MM.1S (cell line): ENCODE measurements around the gene BANF1.

Experiments used
- DNase-seq: peaks from one replicate; pipeline ENCODE4 v3.0.0-alpha.2; 2015
- H2AFZ ChIP-seq: fragments of 300-600 bp; sonication (generic); 2 replicates; pipeline ENCODE4 v1.6.0; 2016; ENCODE audit warnings: antibody characterized with exemption, low read length
- H3F3A ChIP-seq: fragments of 300-600 bp; sonication (generic); 2 replicates; pipeline ENCODE4 v1.6.1; 2016; ENCODE audit warnings: mild to moderate bottlenecking, antibody characterized with exemption, low read length, moderate library complexity, mixed read lengths; ENCODE audit not compliant: insufficient read depth
- H3K27ac ChIP-seq: fragments of 300-600 bp; sonication (generic); 2 replicates; pipeline ENCODE4 v1.5.1; 2016; ENCODE audit warnings: mild to moderate bottlenecking, low read length
- H3K27me3 ChIP-seq: fragments of 300-600 bp; sonication (generic); replicated peaks from 2 replicates; pipeline ENCODE4 v1.6.0; 2016; ENCODE audit warnings: low read length; ENCODE audit not compliant: insufficient read depth
- H3K36me3 ChIP-seq: fragments of 300-600 bp; sonication (generic); replicated peaks from 2 replicates; pipeline ENCODE4 v1.6.1; 2016; ENCODE audit warnings: mild to moderate bottlenecking, low read length, mixed read lengths; ENCODE audit not compliant: insufficient read depth
- H3K4me1 ChIP-seq: fragments of 300-600 bp; sonication (generic); 2 replicates; pipeline ENCODE4 v1.6.1; 2016; ENCODE audit warnings: low read length, mixed read lengths
- H3K4me2 ChIP-seq: fragments of 300-600 bp; sonication (generic); 2 replicates; pipeline ENCODE4 v1.6.0; 2016; ENCODE audit warnings: low read depth, low read length
- H3K4me3 ChIP-seq: fragments of 300-600 bp; sonication (generic); 2 replicates; pipeline ENCODE4 v1.5.1; 2016; ENCODE audit warnings: low read length, mixed read lengths
- H3K79me2 ChIP-seq: fragments of 300-600 bp; sonication (generic); 2 replicates; pipeline ENCODE4 v1.6.1; 2016; ENCODE audit warnings: mixed run types, low read length, mixed read lengths
- H3K9ac ChIP-seq: fragments of 300-600 bp; sonication (generic); 2 replicates; pipeline ENCODE4 v1.6.1; 2016; ENCODE audit warnings: low read length, mixed read lengths
- H3K9me2 ChIP-seq: fragments of 300-600 bp; sonication (generic); replicated peaks from 2 replicates; pipeline ENCODE4 v1.6.1; 2016; ENCODE audit warnings: mild to moderate bottlenecking, low read length, mixed read lengths; ENCODE audit not compliant: insufficient read depth
- H3K9me3 ChIP-seq: fragments of 300-600 bp; sonication (generic); replicated peaks from 2 replicates; pipeline ENCODE4 v1.6.1; 2016; ENCODE audit warnings: mild to moderate bottlenecking, low read length, mixed read lengths; ENCODE audit not compliant: insufficient read depth
- H4K20me1 ChIP-seq: fragments of 300-600 bp; sonication (generic); 2 replicates; pipeline ENCODE4 v1.6.1; 2016; ENCODE audit warnings: mild to moderate bottlenecking, low read length, moderate library complexity, mixed read lengths; ENCODE audit not compliant: insufficient read depth
- CTCF ChIP-seq: fragments of 300-600 bp; sonication (generic); IDR thresholded peaks from 2 replicates; pipeline ENCODE4 v1.5.1; 2016; ENCODE audit warnings: antibody characterized with exemption, low read length, mixed read lengths
- EZH2 ChIP-seq: fragments of 300-600 bp; sonication (generic); optimal IDR thresholded peaks from 2 replicates; pipeline ENCODE3; 2017; ENCODE audit warnings: low read depth, mild to moderate bottlenecking, antibody characterized with exemption, low read length, mixed read lengths
- EZH2phosphoT487 ChIP-seq: fragments of 300-600 bp; sonication (generic); IDR thresholded peaks from 2 replicates; pipeline ENCODE4 v1.6.1; 2018; ENCODE audit warnings: antibody characterized with exemption, low read length

BANF1 gene

GRCh38 chr11:65965986-65966762 is 36.1 kb upstream of the BANF1 start:
- no peaks in the 10 kb centered on the region for H3K27me3 ChIP-seq
- H3K36me3 ChIP-seq: no peaks in the 10 kb centered on the region; the same call in none of the 2 replicates
- H3K4me2 ChIP-seq: no peak overlapping the region
- no peak overlapping the region for H2AFZ ChIP-seq
- no peaks in the 10 kb centered on the region for H3F3A ChIP-seq
- H3K79me2 ChIP-seq: peaks cover 50% of the 10 kb centered on the region
- no peaks in the 10 kb centered on the region for H3K9me2 ChIP-seq
- no peak overlapping the region for H3K4me3 ChIP-seq
- peaks cover 10% of the 10 kb centered on the region for H3K4me1 ChIP-seq
- no peak for DNase-seq
- H3K9me3 ChIP-seq: no peaks in the 10 kb centered on the region
- TF ChIP-seq EZH2: no peak
- no peak for TF ChIP-seq EZH2phosphoT487
- TF ChIP-seq CTCF: no peak
- no peak overlapping the region for H3K9ac ChIP-seq
- no peaks in the 10 kb centered on the region for H4K20me1 ChIP-seq
- no peak overlapping the region for H3K27ac ChIP-seq

GRCh38 chr11:65967329-65967934 is 34.9 kb upstream of the BANF1 start:
- H3K9ac ChIP-seq: no peak overlapping the region
- H3K27me3 ChIP-seq: no peaks in the 10 kb centered on the region
- H3K36me3 ChIP-seq: no peaks in the 10 kb centered on the region; the same call in none of the 2 replicates
- H2AFZ ChIP-seq: no peak overlapping the region
- peaks cover 40% of the 10 kb centered on the region for H3K79me2 ChIP-seq
- H3F3A ChIP-seq: no peaks in the 10 kb centered on the region
- H3K4me3 ChIP-seq: no peak overlapping the region
- no peak overlapping the region for H3K27ac ChIP-seq
- no peaks in the 10 kb centered on the region for H3K9me2 ChIP-seq
- no peak overlapping the region for H3K4me2 ChIP-seq
- no peaks in the 10 kb centered on the region for H4K20me1 ChIP-seq
- no peak for TF ChIP-seq CTCF
- TF ChIP-seq EZH2: no peak
- no peak for TF ChIP-seq EZH2phosphoT487
- no peaks in the 10 kb centered on the region for H3K9me3 ChIP-seq
- peaks cover 8% of the 10 kb centered on the region for H3K4me1 ChIP-seq
- no peak for DNase-seq

- DNase-seq: no peak
- Histone ChIP-seq H3K36me3 (no peaks in the 10 kb centered on the region; the same call in none of the 2 replicates), H3K4me2 (no peak overlapping the region), H4K20me1 (no peaks in the 10 kb centered on the region), H3K27ac (no peak overlapping the region), H3K79me2 (peaks cover 26% of the 10 kb centered on the region), H3F3A (no peaks in the 10 kb centered on the region), H3K9me2 (no peaks in the 10 kb centered on the region), H2AFZ (no peak overlapping the region), H3K27me3 (no peaks in the 10 kb centered on the region), H3K9me3 (no peaks in the 10 kb centered on the region), H3K4me1 (no peaks in the 10 kb centered on the region), H3K4me3 (no peak overlapping the region), H3K9ac (no peak overlapping the region)
- TF ChIP-seq EZH2phosphoT487: no peak
- TF ChIP-seq CTCF: no peak
- TF ChIP-seq EZH2: no peak
Measured at GRCh38 chr11:65968600-65969482, 33.5 kb upstream of the BANF1 start.
